HG03039 (cell line): ENCODE results near the gene CD163L1.
A peak's percentile ranks its signal among the peaks of the same experiment; 100 is the strongest.

ENCODE experiments used
- ATAC-seq: cut with Tn5 transposase; IDR thresholded peaks from one replicate; pipeline ENCODE4 v1.9.1; 2021; ENCODE audit warnings: mild to moderate bottlenecking, moderate library complexity; ENCODE audit not compliant: unreplicated experiment

Gene CD163L1

GRCh38 chr12:7411343-7411742 is 32.6 kb downstream of the CD163L1 start:
- ATAC-seq, result no peak

GRCh38 chr12:7404275-7404674 is 39.7 kb downstream of the CD163L1 start:
- ATAC-seq, result no peak

- ATAC-seq, result no peak
Observed at GRCh38 chr12:7403466-7403865, 40.5 kb downstream of the CD163L1 start.

- no peak for ATAC-seq
Observed at GRCh38 chr12:7399089-7399488, 44.9 kb downstream of the CD163L1 start.

- no peak for ATAC-seq
Observed at GRCh38 chr12:7396418-7396817, 47.5 kb downstream of the CD163L1 start.

GRCh38 chr12:7395950-7396349 is 48.0 kb downstream of the CD163L1 start:
- no peak for ATAC-seq

- ATAC-seq, result no peak
Observed at GRCh38 chr12:7387289-7387688, 56.7 kb downstream of the CD163L1 start.

GRCh38 chr12:7383157-7383556 is 60.8 kb downstream of the CD163L1 start:
- no peak for ATAC-seq

GRCh38 chr12:7376196-7376595 is 67.8 kb downstream of the CD163L1 start:
- ATAC-seq, result no peak

- ATAC-seq, result no peak
Observed at GRCh38 chr12:7375145-7375543, 68.8 kb downstream of the CD163L1 start.

- ATAC-seq, result no peak
Observed at GRCh38 chr12:7374423-7375144, 69.4 kb downstream of the CD163L1 start.

- ATAC-seq, result no peak
Observed at GRCh38 chr12:7373226-7373625, 70.7 kb downstream of the CD163L1 start.

GRCh38 chr12:7369274-7369729 is 74.7 kb downstream of the CD163L1 start:
- peak; percentile 67 for ATAC-seq

- no peak for ATAC-seq
Observed at GRCh38 chr12:7362734-7363133, 81.2 kb downstream of the CD163L1 start.

GRCh38 chr12:7361265-7361664 is 82.7 kb downstream of the CD163L1 start:
- no peak for ATAC-seq

GRCh38 chr12:7354529-7354928 is 89.4 kb downstream of the CD163L1 start:
- no peak for ATAC-seq

GRCh38 chr12:7352661-7353060 is 91.3 kb downstream of the CD163L1 start:
- ATAC-seq, result no peak

GRCh38 chr12:7351177-7351576 is 92.8 kb downstream of the CD163L1 start:
- no peak for ATAC-seq

GRCh38 chr12:7349418-7349817 is 94.5 kb downstream of the CD163L1 start:
- no peak for ATAC-seq

- ATAC-seq, result no peak
Observed at GRCh38 chr12:7346551-7347225, 97.3 kb downstream of the CD163L1 start.

- ATAC-seq, result no peak
Observed at GRCh38 chr12:7344833-7345606, 98.9 kb downstream of the CD163L1 start.

GRCh38 chr12:7339675-7340074 is 104.3 kb downstream of the CD163L1 start:
- no peak for ATAC-seq
